ENCODE results near the gene SELENOI.
"Not testable (repeated sequence)": the region's sequence is repeated elsewhere in the genome, so short reads cannot be mapped to it uniquely, and the experiment has no call there.

SELENOI gene

DNA sequence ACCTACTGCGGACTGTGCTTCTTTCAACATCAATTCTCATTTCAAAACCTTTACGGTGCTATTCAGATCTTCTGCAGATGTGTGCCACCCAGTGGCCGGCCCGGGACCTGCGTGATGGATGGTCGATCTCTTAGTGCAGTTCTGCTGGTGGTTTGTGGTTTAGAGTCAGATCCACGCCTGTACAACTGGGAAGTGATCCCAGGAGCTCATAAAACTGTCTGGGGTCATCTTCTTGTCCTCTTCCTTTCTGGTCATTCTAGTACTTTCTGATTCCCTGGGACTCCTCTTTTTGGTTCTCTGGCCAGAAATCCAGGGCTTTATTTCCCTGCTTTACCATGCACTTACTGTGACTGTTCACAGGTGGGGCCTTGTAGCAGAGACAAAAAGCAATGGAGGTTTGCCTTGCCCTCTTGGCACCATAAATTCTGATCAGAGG lies 15.8 kb upstream of the SELENOI start:
- no peaks in the 10 kb centered on the region for H3K4me1 ChIP-seq (ENCODE audit: control insufficient read depth, insufficient read depth, low read length)

DNA sequence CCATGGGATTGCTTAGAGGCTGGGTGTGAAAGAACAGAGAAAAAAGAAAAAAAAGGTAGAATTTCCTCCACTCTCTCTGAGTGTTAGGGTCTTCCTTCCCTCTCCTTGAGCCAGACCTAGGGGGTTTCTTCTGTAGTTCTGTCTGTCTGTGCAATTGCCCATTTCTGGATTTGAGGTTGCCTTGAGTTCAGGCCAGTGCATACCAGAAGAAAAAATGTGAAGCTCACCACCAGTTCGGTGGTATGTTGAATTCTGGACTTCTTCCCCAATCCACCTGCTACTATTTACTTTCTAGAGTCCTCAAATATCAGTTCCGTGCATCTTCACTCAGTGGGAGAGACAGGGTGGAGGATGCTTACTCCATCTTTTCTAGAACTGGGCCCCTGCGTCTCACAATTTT lies 15.3 kb upstream of the SELENOI start:
- no peaks in the 10 kb centered on the region for H3K27me3 ChIP-seq (ENCODE audit: control insufficient read depth, insufficient read depth, low read length)
- no peaks in the 10 kb centered on the region for H3K9me3 ChIP-seq (ENCODE audit: control insufficient read depth, insufficient read depth, low read length)
- no peaks in the 10 kb centered on the region for H3K4me1 ChIP-seq (ENCODE audit: control insufficient read depth, insufficient read depth, low read length)
- H3K4me3 ChIP-seq (ENCODE audit: low read depth, low read length): no peak overlapping the region
- H3K36me3 ChIP-seq (ENCODE audit: control insufficient read depth, insufficient read depth, low read length): no peaks in the 10 kb centered on the region
- no peak overlapping the region for H3K9ac ChIP-seq (ENCODE audit: low read depth, low read length)

More for the DNA sequence above, 15.8 kb upstream of the SELENOI start:
- no peaks in the 10 kb centered on the region for H3K27me3 ChIP-seq (ENCODE audit: control insufficient read depth, insufficient read depth, low read length)
- no peak overlapping the region for H3K4me3 ChIP-seq (ENCODE audit: low read depth, low read length)
- H3K9me3 ChIP-seq (ENCODE audit: control insufficient read depth, insufficient read depth, low read length): no peaks in the 10 kb centered on the region
- H3K9ac ChIP-seq (ENCODE audit: low read depth, low read length): no peak overlapping the region
- H3K36me3 ChIP-seq (ENCODE audit: control insufficient read depth, insufficient read depth, low read length): no peaks in the 10 kb centered on the region

DNA sequence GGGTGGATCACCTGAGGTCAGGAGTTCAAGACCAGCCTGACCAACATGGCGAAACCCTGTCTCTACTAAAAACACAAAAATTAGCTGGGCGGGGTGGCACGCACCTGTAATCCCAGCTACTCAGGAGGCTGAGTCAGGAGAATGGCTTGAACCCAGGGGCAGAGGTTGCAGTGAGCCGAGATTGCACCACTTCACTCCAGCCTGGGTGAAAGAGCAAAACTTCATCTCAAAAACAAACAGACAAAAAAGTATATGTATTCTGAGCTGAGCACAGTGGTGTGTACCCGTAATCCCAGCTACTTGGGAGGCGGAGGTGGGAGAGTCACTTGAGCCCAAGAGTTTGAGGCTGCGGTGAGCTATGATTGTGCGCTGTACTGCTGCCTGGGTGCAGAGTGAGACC lies 14.6 kb upstream of the SELENOI start:
- not testable (repeated sequence) for H3K9me3 ChIP-seq (ENCODE audit: control insufficient read depth, insufficient read depth, low read length); H3K9ac ChIP-seq (ENCODE audit: low read depth, low read length); H3K36me3 ChIP-seq (ENCODE audit: control insufficient read depth, insufficient read depth, low read length); H3K4me3 ChIP-seq (ENCODE audit: low read depth, low read length); H3K4me1 ChIP-seq (ENCODE audit: control insufficient read depth, insufficient read depth, low read length); H3K27me3 ChIP-seq (ENCODE audit: control insufficient read depth, insufficient read depth, low read length)

- no peaks in the 10 kb centered on the region for H3K9me3 ChIP-seq (ENCODE audit: control insufficient read depth, insufficient read depth, low read length)
- H3K9ac ChIP-seq (ENCODE audit: low read depth, low read length): no peak overlapping the region
- H3K36me3 ChIP-seq (ENCODE audit: control insufficient read depth, insufficient read depth, low read length): no peaks in the 10 kb centered on the region
- H3K27me3 ChIP-seq (ENCODE audit: control insufficient read depth, insufficient read depth, low read length): no peaks in the 10 kb centered on the region
- no peaks in the 10 kb centered on the region for H3K4me1 ChIP-seq (ENCODE audit: control insufficient read depth, insufficient read depth, low read length)
- H3K4me3 ChIP-seq (ENCODE audit: low read depth, low read length): no peak overlapping the region
Measured at GRCh38 chr2:26333293-26333692, 12.7 kb upstream of the SELENOI start.

DNA sequence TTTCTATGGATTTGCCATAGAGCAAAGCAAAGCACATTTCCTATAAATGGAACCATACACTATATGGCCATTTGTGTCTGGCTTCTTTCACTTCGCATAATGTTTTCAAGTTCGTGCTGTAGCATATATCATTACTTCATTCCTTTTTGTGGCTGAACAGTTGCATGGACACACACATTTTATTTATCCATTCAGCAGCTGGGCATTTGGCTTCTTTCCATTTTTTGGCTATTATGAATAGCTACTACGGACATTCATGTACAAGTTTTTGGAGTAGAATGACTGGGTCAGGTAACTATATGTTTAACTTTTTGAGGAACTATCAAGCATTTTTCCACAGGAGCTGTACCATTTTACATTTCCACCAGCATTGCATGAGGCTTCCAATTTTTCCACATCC lies 10.7 kb upstream of the SELENOI start:
- Histone ChIP-seq H3K4me3 (ENCODE audit: low read depth, low read length) (no peak overlapping the region), H3K36me3 (ENCODE audit: control insufficient read depth, insufficient read depth, low read length) (no peaks in the 10 kb centered on the region), H3K27me3 (ENCODE audit: control insufficient read depth, insufficient read depth, low read length) (no peaks in the 10 kb centered on the region), H3K9me3 (ENCODE audit: control insufficient read depth, insufficient read depth, low read length) (no peaks in the 10 kb centered on the region), H3K9ac (ENCODE audit: low read depth, low read length) (no peak overlapping the region), H3K4me1 (ENCODE audit: control insufficient read depth, insufficient read depth, low read length) (peaks cover 2% of the 10 kb centered on the region)

GRCh38 chr2:26336719-26337118 lies 9.2 kb upstream of the SELENOI start:
- Histone ChIP-seq H3K4me1 (ENCODE audit: control insufficient read depth, insufficient read depth, low read length) (peaks cover 2% of the 10 kb centered on the region), H3K9ac (ENCODE audit: low read depth, low read length) (no peak overlapping the region), H3K27me3 (ENCODE audit: control insufficient read depth, insufficient read depth, low read length) (no peaks in the 10 kb centered on the region), H3K4me3 (ENCODE audit: low read depth, low read length) (no peak overlapping the region), H3K36me3 (ENCODE audit: control insufficient read depth, insufficient read depth, low read length) (no peaks in the 10 kb centered on the region), H3K9me3 (ENCODE audit: control insufficient read depth, insufficient read depth, low read length) (no peaks in the 10 kb centered on the region)

GRCh38 chr2:26337298-26337697 lies 8.6 kb upstream of the SELENOI start:
- H3K9me3 ChIP-seq (ENCODE audit: control insufficient read depth, insufficient read depth, low read length): no peaks in the 10 kb centered on the region
- no peak overlapping the region for H3K4me3 ChIP-seq (ENCODE audit: low read depth, low read length)
- H3K4me1 ChIP-seq (ENCODE audit: control insufficient read depth, insufficient read depth, low read length): peaks cover 2% of the 10 kb centered on the region
- no peak overlapping the region for H3K9ac ChIP-seq (ENCODE audit: low read depth, low read length)
- no peaks in the 10 kb centered on the region for H3K27me3 ChIP-seq (ENCODE audit: control insufficient read depth, insufficient read depth, low read length)
- no peaks in the 10 kb centered on the region for H3K36me3 ChIP-seq (ENCODE audit: control insufficient read depth, insufficient read depth, low read length)

- Histone ChIP-seq H3K27me3 (ENCODE audit: control insufficient read depth, insufficient read depth, low read length) (no peaks in the 10 kb centered on the region), H3K9me3 (ENCODE audit: control insufficient read depth, insufficient read depth, low read length) (no peaks in the 10 kb centered on the region), H3K9ac (ENCODE audit: low read depth, low read length) (no peak overlapping the region), H3K4me3 (ENCODE audit: low read depth, low read length) (no peak overlapping the region), H3K4me1 (ENCODE audit: control insufficient read depth, insufficient read depth, low read length) (peaks cover 2% of the 10 kb centered on the region), H3K36me3 (ENCODE audit: control insufficient read depth, insufficient read depth, low read length) (no peaks in the 10 kb centered on the region)
Measured at GRCh38 chr2:26340831-26341230, 5.1 kb upstream of the SELENOI start.

- H3K9ac ChIP-seq (ENCODE audit: low read depth, low read length): peak overlapping the region; percentile 96
- H3K36me3 ChIP-seq (ENCODE audit: control insufficient read depth, insufficient read depth, low read length): no peaks in the 10 kb centered on the region
- H3K27me3 ChIP-seq (ENCODE audit: control insufficient read depth, insufficient read depth, low read length): no peaks in the 10 kb centered on the region
- H3K9me3 ChIP-seq (ENCODE audit: control insufficient read depth, insufficient read depth, low read length): no peaks in the 10 kb centered on the region
- peaks cover 5% of the 10 kb centered on the region for H3K4me1 ChIP-seq (ENCODE audit: control insufficient read depth, insufficient read depth, low read length)
- peak overlapping the region; percentile 86 for H3K4me3 ChIP-seq (ENCODE audit: low read depth, low read length)
Measured at GRCh38 chr2:26344581-26345282, 1.2 kb upstream of the SELENOI start.

DNA sequence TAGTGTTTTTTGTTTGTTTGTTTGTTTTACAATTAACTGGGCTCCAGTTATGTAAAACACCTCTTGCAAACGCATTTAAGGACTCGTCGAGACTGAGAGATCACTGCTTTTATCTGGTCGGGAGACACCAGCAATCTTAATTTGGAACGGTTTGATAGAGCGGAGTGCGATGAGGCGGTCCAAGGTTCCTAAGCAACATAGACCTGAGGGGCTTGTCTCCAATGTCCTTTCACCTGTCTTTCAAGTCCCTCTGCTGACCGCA lies 729 bp upstream of the SELENOI start:
- Histone ChIP-seq H3K27me3 (ENCODE audit: control insufficient read depth, insufficient read depth, low read length) (no peaks in the 10 kb centered on the region), H3K9me3 (ENCODE audit: control insufficient read depth, insufficient read depth, low read length) (no peaks in the 10 kb centered on the region), H3K4me1 (ENCODE audit: control insufficient read depth, insufficient read depth, low read length) (peaks cover 3% of the 10 kb centered on the region), H3K4me3 (ENCODE audit: low read depth, low read length) (peak overlapping the region; percentile 86), H3K9ac (ENCODE audit: low read depth, low read length) (peak overlapping the region; percentile 96), H3K36me3 (ENCODE audit: control insufficient read depth, insufficient read depth, low read length) (no peaks in the 10 kb centered on the region)

DNA sequence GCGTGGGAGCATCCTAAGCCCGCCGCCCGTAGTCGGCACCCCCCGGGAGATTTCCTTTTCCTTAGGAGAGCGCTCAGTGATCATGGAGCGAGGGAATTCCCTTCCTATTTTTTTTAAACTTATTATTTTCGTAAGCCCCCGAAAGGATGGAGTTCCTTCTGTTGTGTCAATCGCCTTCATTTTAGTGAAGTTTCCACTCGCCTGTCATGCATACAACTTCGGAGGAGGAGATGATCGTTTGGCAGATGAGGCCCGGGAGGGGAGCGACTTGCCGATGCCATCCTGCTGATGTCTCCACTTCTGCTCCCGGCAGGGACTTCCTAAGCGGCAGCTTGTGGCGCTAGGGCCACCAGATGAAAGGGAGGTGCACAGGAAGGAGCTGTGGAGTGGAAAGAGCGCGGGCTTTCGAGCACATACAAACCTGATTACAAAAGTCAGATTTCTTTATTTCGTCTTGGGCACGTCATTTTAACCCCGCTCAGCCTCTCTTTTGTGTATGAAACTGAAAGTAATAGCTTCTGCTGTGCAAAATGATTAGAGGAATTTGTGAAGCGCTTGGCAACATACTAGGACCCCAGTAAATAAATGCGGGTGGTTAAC lies 611 bp downstream of the SELENOI start, which contains the start of gene ADGRF3:
Gene ADGRF3 (minus strand): TSS at position 336 of the 600 bp plus-strand sequence. CDS start 555 bp downstream, outside the sequence.
- H3K36me3 ChIP-seq (ENCODE audit: control insufficient read depth, insufficient read depth, low read length): no peaks in the 10 kb centered on the region
- H3K27me3 ChIP-seq (ENCODE audit: control insufficient read depth, insufficient read depth, low read length): no peaks in the 10 kb centered on the region
- peak within 1 kb of the TSS; percentile 96 for H3K9ac ChIP-seq (ENCODE audit: low read depth, low read length)
- peaks cover 3% of the 10 kb centered on the region for H3K4me1 ChIP-seq (ENCODE audit: control insufficient read depth, insufficient read depth, low read length)
- no peaks in the 10 kb centered on the region for H3K9me3 ChIP-seq (ENCODE audit: control insufficient read depth, insufficient read depth, low read length)
- H3K4me3 ChIP-seq (ENCODE audit: low read depth, low read length): peak within 1 kb of the TSS; percentile 86

DNA sequence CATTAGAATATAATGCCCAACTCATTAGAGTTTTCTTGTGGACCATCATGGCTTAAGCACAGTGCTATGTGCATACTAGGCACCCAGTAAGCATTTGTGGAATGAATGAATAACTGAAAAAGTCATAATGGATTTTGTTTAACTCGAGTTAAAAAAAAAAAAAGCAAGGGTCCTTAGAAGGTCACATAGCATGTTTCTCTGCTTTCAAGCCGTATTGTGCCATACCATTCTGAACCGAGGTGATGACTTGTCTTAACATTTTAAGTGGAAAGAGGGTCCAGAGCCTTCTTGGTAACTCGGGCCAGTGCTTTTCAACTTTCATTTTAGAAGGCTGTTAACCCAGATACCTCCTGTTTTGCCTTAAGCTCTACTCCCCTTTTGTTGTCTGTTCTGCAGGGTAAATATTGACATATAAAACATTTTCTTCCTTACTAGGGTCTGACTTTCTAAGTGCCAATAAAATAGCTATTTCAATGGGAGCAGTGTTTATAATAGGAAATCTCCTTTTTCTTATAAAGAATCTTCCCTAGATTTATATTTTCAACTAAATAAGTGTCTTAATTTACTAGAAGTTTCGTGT lies 1.4 kb downstream of the SELENOI start:
- peaks cover 3% of the 10 kb centered on the region for H3K4me1 ChIP-seq (ENCODE audit: control insufficient read depth, insufficient read depth, low read length)
- H3K36me3 ChIP-seq (ENCODE audit: control insufficient read depth, insufficient read depth, low read length): no peaks in the 10 kb centered on the region
- H3K9ac ChIP-seq (ENCODE audit: low read depth, low read length): no peak overlapping the region
- no peaks in the 10 kb centered on the region for H3K27me3 ChIP-seq (ENCODE audit: control insufficient read depth, insufficient read depth, low read length)
- peak overlapping the region; percentile 86 for H3K4me3 ChIP-seq (ENCODE audit: low read depth, low read length)
- H3K9me3 ChIP-seq (ENCODE audit: control insufficient read depth, insufficient read depth, low read length): no peaks in the 10 kb centered on the region
